Uterus (tissue), 2 donors: ENCODE measurements around the gene GID4.

Experiments
- POLR2A ChIP-seq, 2 donors: fragments of 450-650 bp; IDR thresholded peaks; one replicate each; pipeline ENCODE4 v1.6.1; 2016; ENCODE audit warnings: antibody characterized with exemption in 2 of 2, mild to moderate bottlenecking in 1 of 2, moderate library complexity in 1 of 2
- TF ChIP-seq, protein P1 (sequence below), 4 experiments: fragments of 200-600 bp in 2 of 4; fragments of 450-650 bp in 2 of 4; sonication (generic) in 2 of 4; IDR thresholded peaks; one replicate each; pipeline ENCODE4 v1.5.1; 2016 to 2019; ENCODE audit warnings: antibody characterized with exemption in 4 of 4, mild to moderate bottlenecking in 2 of 4, moderate library complexity in 1 of 4

DNA sequence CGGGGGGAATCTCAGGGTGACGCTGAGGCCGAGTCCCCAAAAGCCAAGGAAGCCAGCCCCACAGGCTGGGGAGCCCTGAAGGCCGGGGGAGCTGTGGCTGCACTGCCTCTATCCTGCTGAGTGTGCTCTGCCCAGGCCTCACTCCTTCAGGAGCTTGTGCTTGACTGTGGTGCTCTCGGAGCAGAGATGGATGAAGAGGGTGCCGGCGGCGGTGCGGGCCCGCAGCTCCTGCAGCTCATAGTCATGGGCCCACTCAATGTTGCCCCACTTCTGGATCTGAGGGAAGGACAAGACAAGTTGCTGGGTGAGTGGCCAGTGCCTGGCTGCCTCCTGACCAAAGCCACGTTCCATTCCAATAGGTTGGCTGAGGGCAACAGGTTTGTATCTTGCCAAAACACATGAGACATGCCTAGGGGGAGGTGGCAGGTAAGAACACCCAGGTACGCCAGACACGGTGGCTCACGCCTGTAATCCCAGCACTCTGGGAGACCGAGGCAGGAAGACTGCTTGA, 20.7 kb upstream of the GID4 start:
- TF ChIP-seq, protein P1, sequence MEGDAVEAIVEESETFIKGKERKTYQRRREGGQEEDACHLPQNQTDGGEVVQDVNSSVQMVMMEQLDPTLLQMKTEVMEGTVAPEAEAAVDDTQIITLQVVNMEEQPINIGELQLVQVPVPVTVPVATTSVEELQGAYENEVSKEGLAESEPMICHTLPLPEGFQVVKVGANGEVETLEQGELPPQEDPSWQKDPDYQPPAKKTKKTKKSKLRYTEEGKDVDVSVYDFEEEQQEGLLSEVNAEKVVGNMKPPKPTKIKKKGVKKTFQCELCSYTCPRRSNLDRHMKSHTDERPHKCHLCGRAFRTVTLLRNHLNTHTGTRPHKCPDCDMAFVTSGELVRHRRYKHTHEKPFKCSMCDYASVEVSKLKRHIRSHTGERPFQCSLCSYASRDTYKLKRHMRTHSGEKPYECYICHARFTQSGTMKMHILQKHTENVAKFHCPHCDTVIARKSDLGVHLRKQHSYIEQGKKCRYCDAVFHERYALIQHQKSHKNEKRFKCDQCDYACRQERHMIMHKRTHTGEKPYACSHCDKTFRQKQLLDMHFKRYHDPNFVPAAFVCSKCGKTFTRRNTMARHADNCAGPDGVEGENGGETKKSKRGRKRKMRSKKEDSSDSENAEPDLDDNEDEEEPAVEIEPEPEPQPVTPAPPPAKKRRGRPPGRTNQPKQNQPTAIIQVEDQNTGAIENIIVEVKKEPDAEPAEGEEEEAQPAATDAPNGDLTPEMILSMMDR (IDR thresholded peaks at IDR 0.05), result no peak
- no peak for TF ChIP-seq POLR2A (IDR thresholded peaks at IDR 0.05)
